GM19467 (cell line): ENCODE results near the gene SLC38A8.

Experiments
- ATAC-seq: cut with Tn5 transposase; IDR thresholded peaks from one replicate; pipeline ENCODE4 v1.9.1; 2021; ENCODE audit warnings: mild to moderate bottlenecking, moderate library complexity; ENCODE audit not compliant: unreplicated experiment

The SLC38A8 gene

DNA sequence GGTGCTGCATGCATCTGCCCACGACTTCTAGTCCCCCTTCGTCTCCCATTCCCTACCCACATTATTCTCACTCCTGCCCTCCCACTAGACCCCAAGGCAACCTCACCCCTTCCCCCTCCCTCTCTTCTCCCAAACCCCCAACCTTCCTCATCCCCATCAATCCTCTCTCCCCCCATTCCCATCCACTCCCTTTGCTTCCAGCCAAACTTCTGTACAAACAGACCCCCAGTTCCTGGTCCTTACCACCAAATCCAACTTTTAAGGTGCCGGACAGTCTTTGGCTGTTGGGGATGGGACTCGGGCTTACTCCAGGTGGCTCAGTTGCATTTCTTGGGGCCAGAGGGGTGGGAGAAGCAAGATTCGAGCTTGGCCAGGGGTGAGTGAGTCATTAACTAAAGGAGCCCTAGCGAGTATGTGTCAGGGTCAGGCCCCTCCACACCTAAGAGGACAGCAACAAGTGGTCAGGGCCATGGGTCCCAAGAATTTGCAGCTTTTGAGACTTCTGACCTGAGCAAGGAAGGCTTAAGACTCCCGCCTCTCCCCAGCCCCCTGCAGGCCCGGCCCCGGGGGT is at the start of gene SLC38A8:
SLC38A8 (minus strand) TSS at position 488 of the 571 bp plus-strand sequence. CDS start 638 bp downstream, outside the sequence.
- no peak for ATAC-seq

GRCh38 chr16:84091460-84091859 is 48.9 kb upstream of the SLC38A8 start:
- no peak for ATAC-seq

GRCh38 chr16:84090211-84090610 is 47.6 kb upstream of the SLC38A8 start:
- no peak for ATAC-seq

- ATAC-seq = peak; percentile 87
These were observed 46.2 kb upstream of the SLC38A8 start for GRCh38 chr16:84088695-84089395.

- no peak for ATAC-seq
These were observed 45.0 kb upstream of the SLC38A8 start for GRCh38 chr16:84087466-84088151.

DNA sequence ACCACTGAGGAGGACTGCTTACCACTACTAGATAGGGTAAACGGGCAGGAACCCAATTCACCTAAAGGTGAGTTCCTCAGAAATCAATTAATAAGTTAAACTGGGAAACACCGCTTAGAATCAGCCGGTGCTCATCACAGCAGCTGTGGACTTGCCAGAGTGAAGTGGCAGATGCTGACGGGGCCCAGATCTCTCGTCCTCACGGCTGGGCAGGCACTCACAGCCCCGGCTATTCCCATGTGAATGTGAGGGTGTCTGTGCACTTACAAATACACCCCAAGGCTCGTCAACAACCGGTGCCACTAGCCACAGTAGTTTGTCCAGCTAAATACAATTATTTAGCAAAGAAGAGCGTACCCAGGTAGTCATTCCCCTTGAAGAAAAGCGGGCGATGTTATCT is 44.4 kb upstream of the SLC38A8 start:
- ATAC-seq = no peak

- no peak for ATAC-seq
These were observed 43.7 kb upstream of the SLC38A8 start for GRCh38 chr16:84086341-84086740.

- no peak for ATAC-seq
These were observed 43.2 kb upstream of the SLC38A8 start for GRCh38 chr16:84085773-84086172.

GRCh38 chr16:84085271-84085667 is 42.7 kb upstream of the SLC38A8 start:
- ATAC-seq = no peak

DNA sequence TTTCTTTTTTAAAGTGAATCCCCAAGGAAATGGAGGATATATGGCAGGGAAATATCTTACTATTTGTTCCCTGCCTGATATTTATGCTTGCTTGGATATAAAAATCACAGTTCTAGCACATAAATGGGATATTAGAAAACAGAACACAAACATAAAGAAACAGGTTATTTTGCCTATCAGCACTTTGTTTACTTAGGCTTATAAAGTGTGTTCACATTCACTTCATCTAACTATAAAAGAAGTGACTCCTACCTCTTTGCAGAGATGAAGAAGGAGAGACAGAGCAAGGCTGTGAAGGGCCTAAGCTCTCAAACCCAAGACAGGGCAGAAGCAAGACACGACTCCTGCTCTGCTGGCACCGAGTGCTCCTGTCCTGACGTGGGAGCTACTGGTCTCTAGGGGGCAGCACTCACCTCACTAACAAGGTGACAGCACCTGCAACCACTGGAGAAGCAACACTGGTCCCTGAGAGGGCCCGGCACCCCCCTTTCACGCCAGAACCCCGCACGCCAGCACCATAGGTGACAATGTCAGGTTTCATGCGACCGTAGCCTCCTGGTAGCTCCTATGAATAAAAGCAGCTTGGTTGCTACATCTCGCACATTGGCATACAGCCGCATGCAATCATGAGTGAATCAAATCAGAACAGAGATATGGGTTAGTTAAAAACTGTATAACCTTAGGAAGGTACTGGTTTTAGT is 42.1 kb upstream of the SLC38A8 start:
- ATAC-seq = peak; percentile 37

DNA sequence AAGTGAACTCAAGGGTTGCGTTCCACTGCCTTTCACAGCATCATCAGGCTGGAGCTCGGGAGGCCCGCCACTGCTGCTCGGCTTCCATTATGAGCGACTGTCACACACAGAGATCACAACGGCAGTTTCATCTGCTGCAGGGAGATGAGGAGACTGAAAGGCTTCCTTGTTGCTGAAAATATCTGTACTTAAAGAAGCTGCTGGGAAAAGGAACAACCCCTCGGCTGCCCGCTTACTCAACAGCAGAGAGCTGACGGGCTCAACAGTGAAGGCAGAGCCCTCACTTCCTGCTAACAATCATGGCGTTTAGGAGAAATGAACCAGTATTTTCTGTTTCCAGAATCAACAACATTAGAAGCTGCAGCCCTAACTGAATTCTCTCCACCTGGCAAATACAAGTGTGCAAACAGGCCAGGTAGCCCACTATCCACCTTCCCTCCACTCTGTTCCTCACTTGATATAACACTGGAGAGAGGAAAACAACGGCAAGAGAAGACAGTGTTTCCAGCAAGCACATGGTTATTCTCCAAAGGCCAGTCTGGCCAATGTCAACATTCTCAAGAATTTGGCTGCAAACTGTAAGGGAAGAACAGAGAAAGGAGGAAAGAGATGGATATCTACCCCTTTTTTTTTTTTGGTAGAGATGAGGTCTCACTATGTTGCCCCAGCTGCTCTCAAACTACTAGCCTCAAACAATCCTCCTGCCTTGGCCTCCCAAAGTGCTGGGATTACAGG is 40.4 kb upstream of the SLC38A8 start:
- no peak for ATAC-seq

DNA sequence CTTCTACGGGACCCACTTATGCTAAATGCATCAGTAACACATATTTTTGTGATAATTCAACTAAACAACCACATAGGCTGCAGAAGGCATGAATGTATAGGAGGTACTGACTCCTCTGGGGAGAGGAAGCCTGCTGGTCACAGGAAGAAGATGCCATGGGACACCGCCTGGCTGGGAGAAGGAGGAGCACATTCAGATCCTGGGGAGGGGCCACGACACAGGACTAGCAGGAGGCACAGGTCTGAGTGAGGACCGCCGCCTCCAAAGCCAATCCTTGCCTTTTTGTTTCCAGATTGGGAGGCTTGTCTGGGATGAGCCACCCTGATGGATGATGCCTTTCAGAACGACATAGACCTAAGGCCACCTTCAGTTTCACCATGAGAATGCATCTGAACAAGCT is 39.5 kb upstream of the SLC38A8 start:
- ATAC-seq = no peak

GRCh38 chr16:84081446-84081989 is 38.9 kb upstream of the SLC38A8 start:
- ATAC-seq = no peak

- no peak for ATAC-seq
These were observed 38.2 kb upstream of the SLC38A8 start for GRCh38 chr16:84080813-84081212.

DNA sequence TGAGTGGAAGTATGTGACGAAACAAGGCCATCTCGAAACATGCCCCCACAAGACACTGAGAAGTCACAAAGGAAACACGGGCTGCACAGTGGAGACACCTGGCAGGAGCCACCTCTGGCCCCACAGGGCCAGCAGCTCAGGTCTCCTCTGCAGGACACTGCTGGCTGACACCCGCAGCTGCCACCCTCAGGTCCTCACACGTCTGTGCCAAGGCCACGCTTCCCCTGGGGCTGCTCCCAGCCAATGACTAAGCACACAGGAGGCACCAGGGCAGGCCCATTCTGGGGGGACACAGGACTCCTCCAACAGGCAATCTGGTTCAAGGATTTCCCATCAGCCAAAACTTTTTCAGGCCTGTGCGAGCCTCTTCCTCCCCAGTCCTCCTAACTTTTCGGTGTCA is 37.8 kb upstream of the SLC38A8 start:
- ATAC-seq = no peak

GRCh38 chr16:84079664-84080063 is 37.1 kb upstream of the SLC38A8 start:
- ATAC-seq = no peak

GRCh38 chr16:84075376-84075775 is 32.8 kb upstream of the SLC38A8 start:
- ATAC-seq = no peak

- ATAC-seq = no peak
These were observed 32.1 kb upstream of the SLC38A8 start for GRCh38 chr16:84074721-84075120.

- ATAC-seq = no peak
These were observed 29.4 kb upstream of the SLC38A8 start for GRCh38 chr16:84072014-84072413.

DNA sequence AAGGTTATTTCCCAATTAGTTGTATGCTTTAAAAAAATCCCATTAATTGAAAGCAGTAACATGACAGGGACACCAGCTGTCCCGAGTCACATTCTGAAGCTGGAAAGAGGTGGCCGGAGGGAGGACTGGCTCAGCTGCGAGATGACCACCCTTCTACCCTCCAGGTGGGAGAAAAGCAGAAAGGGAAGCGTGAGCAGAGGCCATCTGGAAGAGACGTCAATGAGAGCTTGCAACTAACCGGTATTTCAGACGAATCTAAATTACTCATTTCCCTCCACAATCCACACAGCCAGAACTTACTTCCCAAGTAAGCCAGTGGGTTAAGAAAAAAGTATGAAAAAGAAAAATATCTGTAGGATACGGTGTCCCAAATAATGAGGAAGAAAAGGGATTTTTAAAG is 28.5 kb upstream of the SLC38A8 start:
- ATAC-seq = no peak

DNA sequence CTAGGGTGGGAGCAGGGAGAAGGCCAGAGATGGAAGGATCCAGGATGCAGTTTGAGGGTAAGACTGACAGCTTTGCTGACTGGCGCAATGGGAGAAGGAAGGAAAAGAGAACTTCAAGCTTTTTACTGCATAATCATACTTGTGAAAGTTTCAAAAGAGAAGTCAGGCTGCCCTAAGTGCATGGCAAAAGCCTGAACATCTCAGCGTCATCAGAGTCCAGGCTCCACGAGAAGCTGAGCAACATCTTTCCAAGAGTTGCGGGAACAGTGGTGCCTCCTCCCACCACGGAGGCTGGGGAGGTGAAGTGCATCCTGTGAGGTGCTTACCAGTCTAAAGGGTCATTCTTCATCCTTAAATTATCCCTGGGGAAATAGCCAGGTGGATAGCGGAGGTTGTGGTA is 26.9 kb upstream of the SLC38A8 start:
- ATAC-seq = no peak
